ENCODE measurements around the gene RTN4. TPM values are rescaled to one million over a fixed set of nuclear protein-coding genes. Genes with fewer than 3 reads are reported as not detected.

Gene RTN4
- total RNA-seq, 1 experiment from 2014 or later: 391 TPM

GRCh38 chr2:54965425-54965824 lies 84.8 kb downstream of the RTN4 start:
- no peak for DNase-seq (ENCODE audit: unreplicated experiment)
- TF ChIP-seq CTCF (IDR thresholded peaks at IDR 0.05; ENCODE audit: unreplicated experiment): no peak
- no peaks in the 10 kb centered on the region for H3K9me3 Mint-ChIP-seq (ENCODE audit: unreplicated experiment)
- H3K4me1 Mint-ChIP-seq (ENCODE audit: insufficient read depth, unreplicated experiment): peaks cover 45% of the 10 kb centered on the region
- peaks cover 57% of the 10 kb centered on the region for H3K36me3 Mint-ChIP-seq (ENCODE audit: insufficient read depth, unreplicated experiment)
- H3K4me3 Mint-ChIP-seq (ENCODE audit: unreplicated experiment): no peak overlapping the region
- POLR2A ChIA-PET: interaction anchor here (0.7 to 2.4 kb wide), 12 partner anchors 9 to 218 kb away, joined by 3 to 23 read pairs (median 7); partner anchors contain the start of gene RTN4
- CTCF ChIA-PET: interaction anchor here (1.1 to 1.3 kb wide), 4 partner anchors 10 to 208 kb away, joined by 3 to 8 read pairs (median 4); no protein-coding TSS in a partner anchor
- no peaks in the 10 kb centered on the region for H3K27me3 Mint-ChIP-seq (ENCODE audit: insufficient read depth, unreplicated experiment)
- no TSS peak for BruUV-seq (replicated peaks)
- intact Hi-C loops (cut with micrococcal nuclease): no loop called here
- H3K27ac Mint-ChIP-seq (ENCODE audit: low read depth, unreplicated experiment): peak overlapping the region; percentile 68

GRCh38 chr2:54964816-54965215 lies 85.4 kb downstream of the RTN4 start:
- H3K27ac Mint-ChIP-seq (ENCODE audit: low read depth, unreplicated experiment): peak overlapping the region; percentile 73
- H3K27me3 Mint-ChIP-seq (ENCODE audit: insufficient read depth, unreplicated experiment): no peaks in the 10 kb centered on the region
- intact Hi-C loops (cut with micrococcal nuclease): no loop called here
- peaks cover 45% of the 10 kb centered on the region for H3K4me1 Mint-ChIP-seq (ENCODE audit: insufficient read depth, unreplicated experiment)
- peaks cover 51% of the 10 kb centered on the region for H3K36me3 Mint-ChIP-seq (ENCODE audit: insufficient read depth, unreplicated experiment)
- POLR2A ChIA-PET: interaction anchor here (0.6 to 2.0 kb wide), 5 partner anchors 8 to 86 kb away, joined by 3 to 9 read pairs (median 3); partner anchors contain the start of gene RTN4
- no peak overlapping the region for H3K4me3 Mint-ChIP-seq (ENCODE audit: unreplicated experiment)
- no peaks in the 10 kb centered on the region for H3K9me3 Mint-ChIP-seq (ENCODE audit: unreplicated experiment)
- BruUV-seq (replicated peaks): TSS peak; percentile 0
- TF ChIP-seq CTCF (IDR thresholded peaks at IDR 0.05; ENCODE audit: unreplicated experiment): no peak
- CTCF ChIA-PET: interaction anchor here (1.1 to 1.3 kb wide), 3 partner anchors 11 to 209 kb away, joined by 3 to 5 read pairs (median 3); no protein-coding TSS in a partner anchor
- no peak for DNase-seq (ENCODE audit: unreplicated experiment)

DNA sequence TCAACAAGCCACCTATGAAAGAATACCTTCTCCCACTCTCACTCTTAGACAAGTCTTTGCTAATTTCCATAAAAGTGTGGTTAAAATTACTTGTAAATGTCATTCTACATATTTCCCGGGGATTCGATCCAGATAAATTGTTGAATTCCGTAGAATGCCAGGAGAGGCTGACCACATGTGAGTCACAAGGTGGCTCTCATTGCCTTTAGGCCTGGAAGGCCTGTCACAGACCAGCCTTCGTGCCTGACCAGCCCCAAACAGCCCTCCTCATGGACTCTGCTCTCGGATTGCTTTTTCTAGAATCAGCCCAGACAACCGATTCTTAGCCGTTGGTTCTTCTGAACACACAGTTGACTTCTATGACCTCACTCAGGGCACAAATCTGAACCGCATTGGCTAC lies 86.0 kb downstream of the RTN4 start:
- Mint-ChIP-seq H3K36me3 (ENCODE audit: insufficient read depth, unreplicated experiment) (peaks cover 47% of the 10 kb centered on the region), H3K4me3 (ENCODE audit: unreplicated experiment) (no peak overlapping the region), H3K27ac (ENCODE audit: low read depth, unreplicated experiment) (peak overlapping the region; percentile 73), H3K27me3 (ENCODE audit: insufficient read depth, unreplicated experiment) (no peaks in the 10 kb centered on the region), H3K9me3 (ENCODE audit: unreplicated experiment) (no peaks in the 10 kb centered on the region), H3K4me1 (ENCODE audit: insufficient read depth, unreplicated experiment) (peaks cover 45% of the 10 kb centered on the region)
- no TSS peak for BruUV-seq (replicated peaks)
- no peak for TF ChIP-seq CTCF (IDR thresholded peaks at IDR 0.05; ENCODE audit: unreplicated experiment)
- intact Hi-C loops (cut with micrococcal nuclease): no loop called here
- ChIA-PET POLR2A (interaction anchor here (0.8 to 2.1 kb wide), 5 partner anchors 15 to 63 kb away, joined by 3 to 8 read pairs (median 6); no protein-coding TSS in a partner anchor), CTCF (interaction anchor here (0.6 to 1.7 kb wide), 4 partner anchors 13 to 201 kb away, joined by 3 to 12 read pairs (median 4); no protein-coding TSS in a partner anchor)
- DNase-seq (ENCODE audit: unreplicated experiment): no peak

- Mint-ChIP-seq H3K9me3 (ENCODE audit: unreplicated experiment) (no peaks in the 10 kb centered on the region), H3K4me3 (ENCODE audit: unreplicated experiment) (no peak overlapping the region), H3K27me3 (ENCODE audit: insufficient read depth, unreplicated experiment) (no peaks in the 10 kb centered on the region), H3K4me1 (ENCODE audit: insufficient read depth, unreplicated experiment) (peaks cover 45% of the 10 kb centered on the region), H3K36me3 (ENCODE audit: insufficient read depth, unreplicated experiment) (peaks cover 39% of the 10 kb centered on the region), H3K27ac (ENCODE audit: low read depth, unreplicated experiment) (peak overlapping the region; percentile 73)
- intact Hi-C loops (cut with micrococcal nuclease): no loop called here
- TF ChIP-seq CTCF (IDR thresholded peaks at IDR 0.05; ENCODE audit: unreplicated experiment): no peak
- ChIA-PET CTCF (interaction anchor here (0.6 to 1.7 kb wide), 9 partner anchors 9 to 1846 kb away, joined by 3 to 12 read pairs (median 5); no protein-coding TSS in a partner anchor), POLR2A (interaction anchor here (0.8 to 2.1 kb wide), 9 partner anchors 8 to 85 kb away, joined by 3 to 8 read pairs (median 5); no protein-coding TSS in a partner anchor)
- DNase-seq (ENCODE audit: unreplicated experiment): no peak
- BruUV-seq (replicated peaks): no TSS peak
Observed at GRCh38 chr2:54963476-54963875, 86.8 kb downstream of the RTN4 start.

Measured in MCF 10A (cell line).